ENCODE data around the gene YIPF3. TPM values are rescaled to one million over a fixed set of nuclear protein-coding genes. Genes with fewer than 3 reads are reported as not detected.
A peak's percentile ranks its signal among the peaks of the same experiment; 100 is the strongest.

Gene YIPF3
- total RNA-seq, 1 experiment from 2014 or later = 50.3 TPM

DNA sequence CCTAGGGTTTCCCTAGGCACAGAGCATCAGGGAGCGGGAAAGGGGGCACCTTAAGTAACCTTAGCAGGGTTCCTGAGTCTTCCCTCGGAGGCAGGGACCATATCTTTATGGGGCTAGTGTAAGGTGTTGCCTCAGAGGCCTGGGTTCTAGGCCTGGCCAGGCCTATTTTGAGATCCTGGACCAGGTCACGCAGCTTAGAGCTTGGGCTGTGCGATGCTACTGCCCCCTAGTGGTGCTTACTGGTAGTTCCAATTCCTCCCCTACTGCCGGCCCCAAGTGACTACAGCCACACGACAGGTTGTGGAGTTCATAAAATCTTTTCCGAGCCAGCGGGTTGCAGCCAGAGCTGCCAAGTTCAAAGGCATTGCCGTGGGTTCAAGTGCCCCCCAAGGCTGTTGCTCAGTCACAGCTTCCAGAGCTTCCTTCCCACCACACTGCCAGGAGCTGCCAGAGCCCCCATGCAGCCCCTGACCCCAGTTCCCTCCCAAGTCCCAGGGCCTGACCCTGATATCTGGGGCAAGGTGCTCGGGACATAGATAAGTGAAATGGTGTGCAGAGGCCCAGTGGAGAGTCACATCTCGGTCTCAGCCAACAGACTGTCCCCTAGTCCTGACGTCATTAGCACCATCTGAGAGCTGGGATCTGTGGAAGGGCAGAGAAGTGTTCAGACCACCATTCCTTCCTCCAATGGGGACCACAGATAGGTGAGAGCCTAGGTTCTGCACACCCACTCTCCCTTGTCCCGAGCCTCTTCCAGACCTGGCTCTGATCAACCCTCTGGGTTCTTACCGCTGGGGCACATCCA, 9.9 kb downstream of the YIPF3 start:
- H2AFZ ChIP-seq (ENCODE audit: low read length) = no peak overlapping the region
- no peak overlapping the region for H3K4me2 ChIP-seq (ENCODE audit: low read depth, low read length, poor library complexity, severe bottlenecking)
- H3K9me3 ChIP-seq (ENCODE audit: low read length) = no peaks in the 10 kb centered on the region
- H3K9ac ChIP-seq (ENCODE audit: low read length) = peak overlapping the region; percentile 13; the same call in 1 of the 2 replicates
- peaks cover 25% of the 10 kb centered on the region for H3K4me1 ChIP-seq (ENCODE audit: low read length)
- no peaks in the 10 kb centered on the region for H4K20me1 ChIP-seq (ENCODE audit: insufficient read depth, low read depth, low read length)
- H3K4me3 ChIP-seq (ENCODE audit: low read length) = no peak overlapping the region
- H3K9me2 ChIP-seq (replicated peaks; ENCODE audit: insufficient read depth, low read length) = no peaks in the 10 kb centered on the region
- H3K36me3 ChIP-seq (ENCODE audit: insufficient read depth, low read length) = no peaks in the 10 kb centered on the region; the same call in 1 of the 2 replicates
- H3K27ac ChIP-seq (ENCODE audit: low read length) = no peak overlapping the region
- no peaks in the 10 kb centered on the region for H3K27me3 ChIP-seq (ENCODE audit: low read length)
- peak; percentile 95 for DNase-seq
- no peaks in the 10 kb centered on the region for H3K79me2 ChIP-seq (ENCODE audit: low read length)

DNA sequence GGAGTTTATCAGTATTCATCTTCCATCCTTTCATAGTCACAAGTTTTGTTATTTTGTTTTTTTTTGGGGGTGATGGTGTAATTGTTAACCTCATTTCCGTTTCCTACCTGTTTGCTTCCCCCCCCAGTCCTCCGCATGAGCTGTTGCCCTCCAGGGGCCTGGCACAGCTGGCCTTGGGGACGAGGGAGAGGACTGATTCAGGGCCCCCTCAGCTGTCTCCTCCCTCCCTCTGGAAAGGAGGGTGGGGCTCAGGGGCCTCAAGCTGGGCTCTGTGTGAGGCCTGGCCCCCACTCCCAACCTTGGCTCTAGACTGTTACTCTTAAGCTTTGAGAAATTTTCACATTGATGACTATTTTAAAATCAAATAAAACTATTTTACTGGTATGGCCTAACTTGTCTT, 10.6 kb downstream of the YIPF3 start:
- H3K4me2 ChIP-seq (ENCODE audit: low read depth, low read length, poor library complexity, severe bottlenecking) = no peak overlapping the region
- no peak overlapping the region for H3K4me3 ChIP-seq (ENCODE audit: low read length)
- no peak overlapping the region for H3K9ac ChIP-seq (ENCODE audit: low read length)
- H3K79me2 ChIP-seq (ENCODE audit: low read length) = no peaks in the 10 kb centered on the region
- no peaks in the 10 kb centered on the region for H3K9me3 ChIP-seq (ENCODE audit: low read length)
- no peak for DNase-seq
- H4K20me1 ChIP-seq (ENCODE audit: insufficient read depth, low read depth, low read length) = no peaks in the 10 kb centered on the region
- no peak overlapping the region for H2AFZ ChIP-seq (ENCODE audit: low read length)
- H3K27ac ChIP-seq (ENCODE audit: low read length) = no peak overlapping the region
- H3K4me1 ChIP-seq (ENCODE audit: low read length) = peaks cover 25% of the 10 kb centered on the region
- H3K9me2 ChIP-seq (replicated peaks; ENCODE audit: insufficient read depth, low read length) = no peaks in the 10 kb centered on the region
- no peaks in the 10 kb centered on the region for H3K27me3 ChIP-seq (ENCODE audit: low read length)
- no peaks in the 10 kb centered on the region; the same call in 1 of the 2 replicates for H3K36me3 ChIP-seq (ENCODE audit: insufficient read depth, low read length)

DNA sequence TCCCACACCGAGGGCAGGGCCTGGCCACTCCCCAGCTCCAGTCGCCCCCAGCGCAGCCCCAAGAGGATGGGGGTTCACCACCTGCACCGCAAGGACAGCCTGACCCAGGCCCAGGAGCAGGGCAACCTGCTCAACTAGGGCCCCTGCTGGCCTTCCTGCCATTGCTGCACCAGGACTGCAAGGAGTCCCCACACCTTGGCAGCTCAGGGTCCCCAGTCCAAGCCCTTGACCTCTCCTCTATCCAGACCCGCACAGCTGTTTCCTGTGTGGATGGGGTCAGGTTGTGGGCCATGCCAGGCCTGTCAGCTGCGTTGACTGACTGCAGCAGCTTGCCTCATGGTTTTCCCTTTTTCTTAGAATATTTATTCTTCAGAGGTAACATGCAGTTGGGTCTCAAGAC, 11.0 kb downstream of the YIPF3 start:
- Histone ChIP-seq H3K27ac (ENCODE audit: low read length) (no peak overlapping the region), H3K79me2 (ENCODE audit: low read length) (no peaks in the 10 kb centered on the region), H3K36me3 (ENCODE audit: insufficient read depth, low read length) (no peaks in the 10 kb centered on the region; the same call in 1 of the 2 replicates), H3K27me3 (ENCODE audit: low read length) (no peaks in the 10 kb centered on the region), H3K4me3 (ENCODE audit: low read length) (no peak overlapping the region), H3K9me3 (ENCODE audit: low read length) (no peaks in the 10 kb centered on the region), H4K20me1 (ENCODE audit: insufficient read depth, low read depth, low read length) (no peaks in the 10 kb centered on the region), H3K9ac (ENCODE audit: low read length) (no peak overlapping the region), H3K9me2 (replicated peaks; ENCODE audit: insufficient read depth, low read length) (no peaks in the 10 kb centered on the region), H2AFZ (ENCODE audit: low read length) (no peak overlapping the region), H3K4me1 (ENCODE audit: low read length) (peaks cover 25% of the 10 kb centered on the region), H3K4me2 (ENCODE audit: low read depth, low read length, poor library complexity, severe bottlenecking) (no peak overlapping the region)
- no peak for DNase-seq

DNA sequence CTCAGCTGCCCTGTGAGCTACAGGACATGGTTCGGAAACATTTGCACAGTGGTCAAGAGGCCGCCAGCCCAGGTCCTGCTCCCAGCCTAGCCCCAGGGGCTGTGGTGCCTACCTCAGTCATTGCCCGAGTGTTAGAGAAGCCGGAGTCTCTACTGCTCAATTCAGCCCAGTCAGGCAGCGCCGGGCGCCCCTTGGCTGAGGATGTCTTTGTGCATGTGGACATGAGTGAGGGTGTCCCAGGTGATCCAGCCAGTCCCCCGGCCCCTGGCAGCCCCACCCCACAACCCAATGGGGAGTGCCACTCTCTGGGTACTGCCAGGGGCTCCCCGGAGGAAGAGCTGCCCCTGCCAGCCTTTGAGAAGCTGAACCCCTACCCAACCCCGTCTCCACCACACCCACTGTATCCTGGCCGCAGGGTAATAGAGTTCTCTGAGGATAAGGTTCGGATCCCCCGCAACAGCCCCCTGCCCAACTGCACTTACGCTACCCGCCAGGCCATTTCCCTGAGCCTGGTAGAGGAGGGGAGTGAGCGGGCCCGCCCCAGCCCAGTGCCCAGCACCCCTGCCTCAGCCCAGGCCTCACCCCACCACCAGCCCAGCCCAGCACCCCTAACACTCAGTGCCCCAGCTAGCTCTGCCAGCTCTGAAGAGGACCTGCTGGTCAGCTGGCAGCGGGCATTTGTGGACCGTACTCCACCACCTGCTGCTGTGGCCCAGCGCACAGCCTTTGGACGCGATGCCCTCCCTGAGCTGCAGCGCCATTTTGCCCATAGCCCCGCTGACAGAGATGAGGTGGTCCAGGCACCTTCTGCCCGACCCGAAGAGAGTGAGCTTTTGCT, 11.8 kb downstream of the YIPF3 start:
- Histone ChIP-seq H3K27ac (ENCODE audit: low read length) (no peak overlapping the region), H2AFZ (ENCODE audit: low read length) (no peak overlapping the region), H3K9me2 (replicated peaks; ENCODE audit: insufficient read depth, low read length) (no peaks in the 10 kb centered on the region), H3K9me3 (ENCODE audit: low read length) (no peaks in the 10 kb centered on the region), H3K4me3 (ENCODE audit: low read length) (no peak overlapping the region), H3K4me1 (ENCODE audit: low read length) (peaks cover 20% of the 10 kb centered on the region), H3K27me3 (ENCODE audit: low read length) (no peaks in the 10 kb centered on the region), H3K36me3 (ENCODE audit: insufficient read depth, low read length) (no peaks in the 10 kb centered on the region), H4K20me1 (ENCODE audit: insufficient read depth, low read depth, low read length) (no peaks in the 10 kb centered on the region), H3K4me2 (ENCODE audit: low read depth, low read length, poor library complexity, severe bottlenecking) (no peak overlapping the region), H3K79me2 (ENCODE audit: low read length) (no peaks in the 10 kb centered on the region), H3K9ac (ENCODE audit: low read length) (no peak overlapping the region)
- DNase-seq = no peak

DNA sequence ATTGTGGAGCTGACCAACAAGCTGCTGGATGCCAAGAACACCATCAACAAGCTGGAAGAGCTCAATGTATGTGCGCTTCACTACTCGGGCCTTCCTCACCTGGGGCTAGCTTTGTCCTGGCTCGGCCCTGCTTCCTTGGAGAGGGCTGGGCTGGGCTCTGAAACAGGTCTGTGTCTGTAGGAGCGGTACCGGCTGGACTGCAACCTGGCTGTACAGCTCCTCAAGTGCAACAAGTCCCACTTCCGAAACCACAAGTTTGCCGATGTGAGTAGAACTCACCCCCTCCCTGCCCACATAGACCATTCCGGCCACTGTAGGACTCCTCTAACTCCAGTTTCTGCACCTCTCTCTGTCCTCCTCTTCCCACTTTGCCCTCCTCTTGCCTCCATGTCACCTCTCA, 13.3 kb downstream of the YIPF3 start:
- no peaks in the 10 kb centered on the region for H3K27me3 ChIP-seq (ENCODE audit: low read length)
- H3K27ac ChIP-seq (ENCODE audit: low read length) = no peak overlapping the region
- no peaks in the 10 kb centered on the region for H3K79me2 ChIP-seq (ENCODE audit: low read length)
- no peak for DNase-seq
- no peaks in the 10 kb centered on the region for H3K9me3 ChIP-seq (ENCODE audit: low read length)
- H3K36me3 ChIP-seq (ENCODE audit: insufficient read depth, low read length) = no peaks in the 10 kb centered on the region
- no peaks in the 10 kb centered on the region for H4K20me1 ChIP-seq (ENCODE audit: insufficient read depth, low read depth, low read length)
- no peak overlapping the region for H3K4me3 ChIP-seq (ENCODE audit: low read length)
- H3K9me2 ChIP-seq (replicated peaks; ENCODE audit: insufficient read depth, low read length) = no peaks in the 10 kb centered on the region
- H2AFZ ChIP-seq (ENCODE audit: low read length) = no peak overlapping the region
- peaks cover 7% of the 10 kb centered on the region for H3K4me1 ChIP-seq (ENCODE audit: low read length)
- H3K4me2 ChIP-seq (ENCODE audit: low read depth, low read length, poor library complexity, severe bottlenecking) = no peak overlapping the region
- H3K9ac ChIP-seq (ENCODE audit: low read length) = no peak overlapping the region

DNA sequence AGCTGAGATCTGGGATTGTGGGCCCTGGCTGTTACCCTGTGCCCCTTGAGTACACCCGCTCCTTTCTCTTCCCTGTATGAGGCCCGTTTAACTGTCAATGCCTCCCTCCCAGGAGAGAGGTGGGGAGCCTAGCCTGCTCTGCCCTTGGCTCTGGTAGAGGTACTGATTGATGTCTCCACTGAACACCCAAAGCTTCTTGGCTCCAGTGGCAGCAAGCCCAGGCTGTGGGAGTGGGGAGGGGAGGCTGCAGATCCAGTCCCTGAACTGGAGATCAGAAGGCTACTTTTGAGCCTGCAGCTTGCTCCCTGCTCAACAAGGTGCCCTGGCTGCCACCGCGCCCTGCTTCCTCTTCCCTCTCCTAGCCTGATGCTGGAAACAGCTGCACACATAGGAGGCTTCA, 14.1 kb downstream of the YIPF3 start:
- no peaks in the 10 kb centered on the region for H4K20me1 ChIP-seq (ENCODE audit: insufficient read depth, low read depth, low read length)
- no peaks in the 10 kb centered on the region for H3K79me2 ChIP-seq (ENCODE audit: low read length)
- H3K4me3 ChIP-seq (ENCODE audit: low read length) = no peak overlapping the region
- DNase-seq = no peak
- no peaks in the 10 kb centered on the region for H3K27me3 ChIP-seq (ENCODE audit: low read length)
- H3K27ac ChIP-seq (ENCODE audit: low read length) = no peak overlapping the region
- H3K4me1 ChIP-seq (ENCODE audit: low read length) = peaks cover 7% of the 10 kb centered on the region
- H3K9me2 ChIP-seq (replicated peaks; ENCODE audit: insufficient read depth, low read length) = no peaks in the 10 kb centered on the region
- no peak overlapping the region for H3K4me2 ChIP-seq (ENCODE audit: low read depth, low read length, poor library complexity, severe bottlenecking)
- H3K9ac ChIP-seq (ENCODE audit: low read length) = no peak overlapping the region
- no peaks in the 10 kb centered on the region for H3K9me3 ChIP-seq (ENCODE audit: low read length)
- H2AFZ ChIP-seq (ENCODE audit: low read length) = no peak overlapping the region
- H3K36me3 ChIP-seq (ENCODE audit: insufficient read depth, low read length) = no peaks in the 10 kb centered on the region

DNA sequence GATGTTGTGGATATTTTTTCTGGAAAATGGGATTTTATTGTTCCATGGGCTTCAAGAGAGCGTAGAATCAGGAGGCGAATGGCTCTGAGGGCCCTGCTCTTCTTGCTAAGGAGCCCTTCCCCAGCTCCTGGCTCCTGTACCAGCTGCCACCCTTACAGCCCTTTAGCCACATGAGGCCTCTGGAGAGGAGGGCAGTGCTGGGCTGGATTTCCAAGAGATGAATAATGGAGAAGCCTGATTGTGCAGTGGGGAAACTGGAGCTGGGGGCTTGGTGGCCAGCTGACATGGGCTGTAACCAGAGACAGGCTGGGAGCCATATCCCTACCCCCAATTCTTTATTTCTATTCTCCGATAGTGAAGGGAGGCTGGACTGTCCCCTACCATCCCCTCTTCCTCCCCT, 15.8 kb downstream of the YIPF3 start:
- Histone ChIP-seq H3K4me2 (ENCODE audit: low read depth, low read length, poor library complexity, severe bottlenecking) (no peak overlapping the region), H3K9me3 (ENCODE audit: low read length) (no peaks in the 10 kb centered on the region), H3K27ac (ENCODE audit: low read length) (no peak overlapping the region), H3K36me3 (ENCODE audit: insufficient read depth, low read length) (no peaks in the 10 kb centered on the region), H3K4me3 (ENCODE audit: low read length) (no peak overlapping the region), H3K27me3 (ENCODE audit: low read length) (no peaks in the 10 kb centered on the region), H3K4me1 (ENCODE audit: low read length) (no peaks in the 10 kb centered on the region), H3K79me2 (ENCODE audit: low read length) (no peaks in the 10 kb centered on the region), H2AFZ (ENCODE audit: low read length) (no peak overlapping the region), H3K9ac (ENCODE audit: low read length) (no peak overlapping the region), H4K20me1 (ENCODE audit: insufficient read depth, low read depth, low read length) (no peaks in the 10 kb centered on the region), H3K9me2 (replicated peaks; ENCODE audit: insufficient read depth, low read length) (no peaks in the 10 kb centered on the region)
- DNase-seq = no peak

DNA sequence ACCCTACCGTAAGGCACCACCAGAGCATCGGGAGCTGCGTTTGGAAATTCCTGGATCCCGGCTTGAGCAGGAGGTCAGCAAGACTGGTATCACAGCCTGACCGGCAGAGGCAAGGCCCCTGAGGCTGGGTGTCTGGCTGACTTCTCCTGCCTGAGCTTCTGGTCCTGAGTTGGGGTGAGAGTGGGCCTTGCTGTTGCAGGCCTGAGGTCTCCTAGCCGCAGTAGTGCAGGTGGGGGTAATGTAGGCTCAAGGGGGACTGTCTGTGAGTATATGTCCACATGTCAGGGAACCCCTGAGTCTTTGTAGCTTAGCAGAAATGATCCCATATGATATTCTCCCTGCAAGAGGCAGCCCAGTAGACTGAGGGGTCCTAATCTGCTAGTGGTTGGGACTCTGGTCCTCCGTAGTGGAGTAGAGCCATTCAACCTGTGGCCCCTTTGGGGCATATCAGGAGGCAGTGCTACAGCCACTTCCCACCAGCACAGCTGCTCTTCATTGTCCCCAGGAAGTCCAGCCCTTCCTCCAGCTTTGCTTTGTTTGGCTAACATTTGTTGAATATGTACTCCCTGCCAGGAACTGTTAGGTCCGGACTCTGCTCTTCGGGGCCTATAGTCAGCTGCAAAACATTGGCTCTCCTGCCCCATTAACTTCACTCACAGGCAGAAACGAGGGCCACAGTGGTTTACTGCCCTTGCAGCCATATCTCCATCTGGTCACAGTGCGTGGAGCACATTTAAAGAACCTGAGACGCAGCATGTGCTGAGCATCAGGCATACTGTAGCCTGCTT, 17.5 kb downstream of the YIPF3 start:
- Histone ChIP-seq H3K79me2 (ENCODE audit: low read length) (0 out of 2 replicates have a peak, but pooled peaks cover 5% of the 10 kb centered on the region), H3K36me3 (ENCODE audit: insufficient read depth, low read length) (no peaks in the 10 kb centered on the region)

More for the DNA sequence above, 17.5 kb downstream of the YIPF3 start:
- H3K27ac ChIP-seq (ENCODE audit: low read length) = no peak overlapping the region
- H2AFZ ChIP-seq (ENCODE audit: low read length) = no peak overlapping the region
- H3K4me3 ChIP-seq (ENCODE audit: low read length) = no peak overlapping the region
- H3K4me1 ChIP-seq (ENCODE audit: low read length) = no peaks in the 10 kb centered on the region
- no peak overlapping the region for H3K4me2 ChIP-seq (ENCODE audit: low read depth, low read length, poor library complexity, severe bottlenecking)
- no peak overlapping the region for H3K9ac ChIP-seq (ENCODE audit: low read length)
- H4K20me1 ChIP-seq (ENCODE audit: insufficient read depth, low read depth, low read length) = no peaks in the 10 kb centered on the region
- H3K9me3 ChIP-seq (ENCODE audit: low read length) = no peaks in the 10 kb centered on the region
- no peaks in the 10 kb centered on the region for H3K9me2 ChIP-seq (replicated peaks; ENCODE audit: insufficient read depth, low read length)
- H3K27me3 ChIP-seq (ENCODE audit: low read length) = no peaks in the 10 kb centered on the region
- no peak for DNase-seq

All from Karpas-422 (cell line).